ENCODE results near the gene CDC42EP1.
A peak's percentile ranks its signal among the peaks of the same experiment; 100 is the strongest.

The CDC42EP1 gene

DNA sequence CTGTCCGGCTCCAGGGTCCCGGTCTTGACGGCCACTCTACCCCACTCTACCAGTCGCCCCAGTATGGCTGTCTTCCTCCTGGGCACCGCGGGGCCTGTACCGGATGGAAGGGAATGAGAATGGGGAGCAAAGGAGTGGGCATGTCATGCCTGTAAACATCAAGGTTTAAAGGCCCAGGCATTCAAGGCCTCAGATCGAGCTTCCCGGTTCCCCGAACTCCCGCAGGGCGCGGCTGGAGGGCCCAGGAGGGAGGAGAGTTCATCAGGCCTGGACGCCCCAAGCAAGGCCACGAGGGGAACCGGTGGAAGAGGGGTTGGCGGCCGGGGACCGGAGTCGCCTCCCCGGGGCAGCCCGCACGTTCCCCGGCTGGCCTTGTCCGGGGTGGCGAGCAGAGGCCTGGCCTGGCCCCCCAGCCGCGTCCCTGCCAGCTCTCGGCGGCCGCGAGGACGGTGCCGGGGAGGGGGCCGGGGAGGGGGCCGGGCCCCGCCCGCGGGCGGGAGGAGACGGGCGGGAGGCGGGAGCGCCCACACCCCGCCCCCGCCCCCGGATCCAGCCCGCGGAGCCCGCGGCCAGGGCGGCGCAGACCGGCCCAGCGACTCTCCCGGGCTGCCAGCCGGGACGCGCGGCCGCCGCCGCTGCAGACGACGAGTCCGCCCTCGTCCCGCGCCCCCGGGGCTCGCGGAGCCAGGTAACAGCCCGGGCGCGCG lies at the start of gene CDC42EP1:
Gene CDC42EP1 (plus strand): TSS at position 580 of the 707 bp plus-strand sequence. CDS start 5,870 bp downstream, outside the sequence.
- no peak for TF ChIP-seq GATA1 (IDR thresholded peaks at IDR 0.05; ENCODE audit: low read depth, low read length)

GRCh38 chr22:37511395-37512104 lies 48.7 kb upstream of the CDC42EP1 start:
- TF ChIP-seq GATA1 (IDR thresholded peaks at IDR 0.05; ENCODE audit: low read depth, low read length), result no peak
- TF ChIP-seq POLR2A (IDR thresholded peaks at IDR 0.05; ENCODE audit: low read length), result no peak
- DNase-seq, result no peak

More for the DNA sequence above, at the start of gene CDC42EP1:
- peak in 1 of 2 experiments; percentile 39 for DNase-seq

GRCh38 chr22:37514526-37515051 lies 45.7 kb upstream of the CDC42EP1 start:
- DNase-seq, result no peak
- TF ChIP-seq POLR2A (IDR thresholded peaks at IDR 0.05; ENCODE audit: low read length) (no peak), GATA1 (IDR thresholded peaks at IDR 0.05; ENCODE audit: low read depth, low read length) (no peak)

- TF ChIP-seq GATA1 (IDR thresholded peaks at IDR 0.05; ENCODE audit: low read depth, low read length), result no peak
- TF ChIP-seq POLR2A (IDR thresholded peaks at IDR 0.05; ENCODE audit: low read length), result no peak
- DNase-seq, result no peak
Observed at GRCh38 chr22:37515901-37516300, 44.4 kb upstream of the CDC42EP1 start.

DNA sequence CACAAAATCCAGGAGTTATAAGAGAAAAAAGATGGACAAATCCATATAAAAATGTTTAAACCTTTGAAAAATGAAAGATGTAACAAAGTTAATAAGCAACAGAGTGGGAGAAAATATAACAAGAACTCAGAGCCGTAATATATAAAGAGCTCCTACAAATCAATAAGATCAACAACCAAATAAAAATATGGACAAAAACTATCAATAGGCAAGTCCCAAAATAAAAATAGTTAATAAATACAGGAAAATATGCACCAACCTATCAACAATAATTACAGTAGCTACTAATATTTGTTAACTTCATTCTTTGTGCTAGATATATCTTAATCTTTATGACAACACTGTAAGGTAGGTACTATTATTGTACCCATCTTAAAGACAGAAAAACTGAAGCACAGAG lies 43.8 kb upstream of the CDC42EP1 start:
- TF ChIP-seq GATA1 (IDR thresholded peaks at IDR 0.05; ENCODE audit: low read depth, low read length) (no peak), POLR2A (IDR thresholded peaks at IDR 0.05; ENCODE audit: low read length) (no peak)
- DNase-seq, result no peak

GRCh38 chr22:37517826-37518450 lies 42.3 kb upstream of the CDC42EP1 start:
- no peak for TF ChIP-seq POLR2A (IDR thresholded peaks at IDR 0.05; ENCODE audit: low read length)
- no peak for TF ChIP-seq GATA1 (IDR thresholded peaks at IDR 0.05; ENCODE audit: low read depth, low read length)

DNA sequence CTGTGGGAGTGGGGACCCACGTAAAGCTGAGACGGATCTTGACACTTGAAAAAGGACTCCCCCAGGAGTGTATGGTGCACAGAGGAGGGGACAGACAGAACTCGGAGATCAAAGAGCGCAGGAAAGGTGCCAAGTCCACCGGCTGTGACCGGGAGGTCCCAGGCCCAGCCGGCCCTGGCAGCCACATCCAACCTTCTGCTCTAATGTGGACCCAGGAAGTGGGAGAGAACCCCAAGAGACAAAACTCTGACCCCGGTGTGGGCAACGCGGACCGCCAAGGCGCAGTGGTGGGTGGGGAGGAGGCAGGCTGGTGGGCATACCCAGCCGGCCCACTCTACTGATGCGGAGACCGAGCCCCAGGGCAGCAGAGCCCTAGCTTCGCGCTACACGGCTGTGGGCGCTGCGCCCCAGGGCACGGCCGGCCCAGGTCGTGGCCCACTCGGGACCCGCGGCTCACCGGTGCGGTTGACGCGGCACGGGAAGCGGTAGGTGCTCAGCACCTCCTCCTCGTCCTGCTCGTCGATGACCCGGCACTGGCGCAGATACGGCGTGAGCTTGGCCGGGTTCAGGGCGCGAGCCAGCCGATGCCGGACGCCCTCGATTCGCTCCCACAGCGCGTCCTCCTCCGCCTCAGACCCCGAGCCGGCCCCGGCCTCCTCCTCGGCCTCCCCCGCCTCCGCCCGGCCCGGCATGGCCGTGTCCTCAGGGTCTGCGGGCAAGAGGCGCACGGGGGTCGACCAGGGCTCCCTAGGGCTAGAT lies 41.6 kb upstream of the CDC42EP1 start:
- no peak for DNase-seq
- TF ChIP-seq GATA1 (IDR thresholded peaks at IDR 0.05; ENCODE audit: low read depth, low read length) (no peak), POLR2A (IDR thresholded peaks at IDR 0.05; ENCODE audit: low read length) (no peak)

More at GRCh38 chr22:37517826-37518450, 42.3 kb upstream of the CDC42EP1 start:
- DNase-seq, result no peak

GRCh38 chr22:37519268-37520195 lies 40.7 kb upstream of the CDC42EP1 start, which contains the start of gene CARD10:
Gene CARD10, minus strand, starts transcription at chr22:37519415. Its CDS starts 215 bp downstream, at chr22:37519200.
- DNase-seq, result no peak
- TF ChIP-seq POLR2A (IDR thresholded peaks at IDR 0.05; ENCODE audit: low read length) (no peak), GATA1 (IDR thresholded peaks at IDR 0.05; ENCODE audit: low read depth, low read length) (no peak)

GRCh38 chr22:37520776-37521191 lies 39.5 kb upstream of the CDC42EP1 start:
- no peak for DNase-seq
- TF ChIP-seq GATA1 (IDR thresholded peaks at IDR 0.05; ENCODE audit: low read depth, low read length) (no peak), POLR2A (IDR thresholded peaks at IDR 0.05; ENCODE audit: low read length) (no peak)

- no peak for TF ChIP-seq POLR2A (IDR thresholded peaks at IDR 0.05; ENCODE audit: low read length)
- no peak for TF ChIP-seq GATA1 (IDR thresholded peaks at IDR 0.05; ENCODE audit: low read depth, low read length)
- no peak for DNase-seq
Observed at GRCh38 chr22:37521236-37521739, 39.0 kb upstream of the CDC42EP1 start.

DNA sequence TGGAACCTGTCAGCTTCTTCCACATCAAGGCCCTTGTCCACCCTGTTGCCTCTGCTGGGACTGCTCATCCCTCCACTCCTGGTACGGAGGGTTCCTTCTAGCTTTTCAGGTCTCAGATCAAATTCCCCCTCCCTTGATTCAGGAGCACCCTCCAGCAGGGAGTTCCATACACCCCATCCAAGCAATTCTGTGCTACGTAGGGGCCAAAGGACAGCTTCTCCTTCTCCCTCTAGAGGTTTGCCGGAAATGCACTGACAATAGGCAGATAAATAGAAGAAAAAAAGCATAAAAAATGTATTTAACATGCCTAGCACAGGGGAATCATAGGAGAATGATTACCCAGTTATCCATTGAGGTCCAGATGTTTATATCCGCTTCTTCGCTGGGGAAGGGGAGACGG lies 37.8 kb upstream of the CDC42EP1 start:
- no peak for DNase-seq
- TF ChIP-seq POLR2A (IDR thresholded peaks at IDR 0.05; ENCODE audit: low read length) (no peak), GATA1 (IDR thresholded peaks at IDR 0.05; ENCODE audit: low read depth, low read length) (no peak)

GRCh38 chr22:37525073-37525745 lies 35.1 kb upstream of the CDC42EP1 start:
- DNase-seq, result no peak
- TF ChIP-seq POLR2A (IDR thresholded peaks at IDR 0.05; ENCODE audit: low read length) (no peak), GATA1 (IDR thresholded peaks at IDR 0.05; ENCODE audit: low read depth, low read length) (no peak)

Data from erythroblast (primary cell).